GM23338 (cell line): ENCODE data around the gene VEGFA. TPM values are rescaled to one million over a fixed set of nuclear protein-coding genes. Genes with fewer than 3 reads are reported as not detected.

Experiments used
- ATAC-seq: fragments of 200-7000 bp; cut with Tn5 transposase; 3 replicates; pipeline ENCODE4 v1.9.1; 2020
- DNase-seq: peaks from one replicate; pipeline ENCODE4 v3.0.0-alpha.2; 2015; ENCODE audit warnings: low spot score
- H2AFZ ChIP-seq: fragments of 200-600 bp; sonication (generic); 2 replicates; pipeline ENCODE4 v1.8.0; 2016; ENCODE audit warnings: antibody characterized with exemption, mild to moderate bottlenecking, moderate library complexity
- H3F3A ChIP-seq: fragments of 200-600 bp; sonication (generic); replicated peaks from 2 replicates; pipeline ENCODE4 v1.8.0; 2017; ENCODE audit warnings: antibody characterized with exemption, mixed run types, low read depth
- H3K27ac ChIP-seq: fragments of 200-600 bp; sonication (generic); 2 replicates; pipeline ENCODE4 v1.6.1; 2016; ENCODE audit warnings: low read depth
- H3K27me3 ChIP-seq: fragments of 200-600 bp; sonication (generic); 2 replicates; pipeline ENCODE4 v1.8.0; 2016; ENCODE audit warnings: mild to moderate bottlenecking, mixed run types, moderate library complexity; ENCODE audit not compliant: insufficient read depth
- H3K36me3 ChIP-seq: fragments of 200-600 bp; sonication (generic); 2 replicates; pipeline ENCODE4 v1.8.0; 2016; ENCODE audit warnings: mild to moderate bottlenecking; ENCODE audit not compliant: insufficient read depth
- H3K4me1 ChIP-seq: fragments of 200-600 bp; sonication (generic); 2 replicates; pipeline ENCODE4 v1.8.0; 2016; ENCODE audit warnings: mild to moderate bottlenecking, moderate library complexity; ENCODE audit not compliant: insufficient read depth
- H3K4me2 ChIP-seq: fragments of 200-600 bp; sonication (generic); 2 replicates; pipeline ENCODE4 v1.7.1; 2017; ENCODE audit warnings: mixed run types
- H3K4me3 ChIP-seq: fragments of 200-600 bp; sonication (generic); 2 replicates; pipeline ENCODE4 v1.6.1; 2016; ENCODE audit warnings: mixed run types
- H3K79me2 ChIP-seq: fragments of 200-600 bp; sonication (generic); replicated peaks from 2 replicates; pipeline ENCODE4 v1.8.0; 2017; ENCODE audit warnings: mild to moderate bottlenecking; ENCODE audit not compliant: insufficient read depth
- H3K9me2 ChIP-seq: fragments of 200-600 bp; sonication (generic); 2 replicates; pipeline ENCODE4 v1.8.0; 2017; ENCODE audit not compliant: insufficient read depth
- H4K20me1 ChIP-seq: fragments of 200-600 bp; sonication (generic); replicated peaks from 2 replicates; pipeline ENCODE4 v1.8.0; 2017; ENCODE audit warnings: mild to moderate bottlenecking; ENCODE audit not compliant: insufficient read depth
- H3K27ac Mint-ChIP-seq: 2 replicates; pipeline ENCODE4 v1.8.0; 2020; ENCODE audit warnings: inconsistent platforms, mild to moderate bottlenecking, moderate library complexity, mixed read lengths
- H3K27me3 Mint-ChIP-seq: 3 replicates; pipeline ENCODE4 v1.8.0; 2022; ENCODE audit warnings: low read depth, mild to moderate bottlenecking, moderate library complexity, mixed read lengths, inconsistent platforms; ENCODE audit not compliant: insufficient read depth, poor library complexity
- H3K36me3 Mint-ChIP-seq: 3 replicates; pipeline ENCODE4 v1.8.0; 2021; ENCODE audit warnings: low read depth, mild to moderate bottlenecking, inconsistent platforms, moderate library complexity, mixed read lengths
- H3K4me1 Mint-ChIP-seq: 3 replicates; pipeline ENCODE4 v1.8.0; 2020; ENCODE audit warnings: mild to moderate bottlenecking, inconsistent platforms, mixed read lengths
- H3K4me3 Mint-ChIP-seq: 3 replicates; pipeline ENCODE4 v1.8.0; 2021; ENCODE audit warnings: moderate library complexity, mild to moderate bottlenecking, inconsistent platforms, mixed read lengths
- H3K9me3 Mint-ChIP-seq: 3 replicates; pipeline ENCODE4 v1.8.0; 2020; ENCODE audit warnings: moderate library complexity, mild to moderate bottlenecking, inconsistent platforms, mixed read lengths
- CREB1 ChIP-seq: fragments of 250-450 bp; sonication (Bioruptor Pico); IDR thresholded peaks from 2 replicates; pipeline ENCODE4 v1.5.0; 2020; ENCODE audit warnings: low read depth, mild to moderate bottlenecking, moderate library complexity
- EZH2 ChIP-seq: fragments of 200-600 bp; sonication (generic); IDR thresholded peaks from one replicate; pipeline ENCODE4 v1.8.0; 2017; ENCODE audit warnings: antibody characterized with exemption, mild to moderate bottlenecking, low read depth; ENCODE audit not compliant: unreplicated experiment
- EZH2phosphoT487 ChIP-seq: fragments of 200-600 bp; sonication (generic); IDR thresholded peaks from one replicate; pipeline ENCODE4 v1.8.1; 2018; ENCODE audit warnings: antibody characterized with exemption; ENCODE audit not compliant: unreplicated experiment
- JUNB ChIP-seq: IDR thresholded peaks from one replicate; pipeline ENCODE4 v1.6.1; 2016; ENCODE audit warnings: antibody characterized with exemption; ENCODE audit not compliant: unreplicated experiment
- NANOG ChIP-seq: IDR thresholded peaks from 2 replicates; pipeline ENCODE4 v1.6.1; 2016; ENCODE audit warnings: antibody characterized with exemption, borderline replicate concordance
- POLR2AphosphoS5 ChIP-seq: IDR thresholded peaks from 2 replicates; pipeline ENCODE4 v1.6.1; 2016; ENCODE audit warnings: antibody characterized with exemption, low read depth
- STAT1 ChIP-seq: IDR thresholded peaks from one replicate; pipeline ENCODE4 v1.6.1; 2016; ENCODE audit warnings: antibody characterized with exemption; ENCODE audit not compliant: unreplicated experiment
- ZNF114 ChIP-seq: fragments of 250-450 bp; sonication (Bioruptor Pico); IDR thresholded peaks from 2 replicates; pipeline ENCODE4 v1.5.0; 2020; ENCODE audit warnings: mild to moderate bottlenecking, moderate library complexity
- ZNF331 ChIP-seq: fragments of 250-450 bp; sonication (Bioruptor Pico); IDR thresholded peaks from 2 replicates; pipeline ENCODE4 v1.5.0; 2020; ENCODE audit warnings: low read depth, mild to moderate bottlenecking, moderate library complexity
- ZNF462 ChIP-seq: fragments of 250-450 bp; sonication (Bioruptor Pico); IDR thresholded peaks from 2 replicates; pipeline ENCODE4 v1.5.0; 2020; ENCODE audit warnings: mild to moderate bottlenecking, moderate library complexity
- polyA plus RNA-seq: library from polyadenylated mRNA; unstranded; fragments of >200 nt; fragmentation: Nextera tagmentation; extraction: Ambion mirVana; gene quantifications from 2 replicates; pipeline ENCODE4 v1.2.1, GENCODE V29; 2016
- total RNA-seq: library from RNA; depleted of rRNA; stranded (reverse); fragments of >200 nt; shearing (Covaris generic); gene quantifications from 2 replicates; pipeline ENCODE4 v1.2.3, GENCODE V29; 2014
- TF ChIP-seq, protein P1 (sequence below), 2 experiments: fragments of 200-600 bp in 1 of 2; sonication (generic) in 1 of 2; conservative IDR thresholded peaks; 2 replicates each; pipeline versions ENCODE4 v1.5.1 to v1.6.1; 2016 to 2017; ENCODE audit warnings: antibody characterized with exemption in 2 of 2, low read depth in 2 of 2, mild to moderate bottlenecking in 2 of 2, moderate library complexity in 1 of 2
- TF ChIP-seq, protein P2 (sequence below): IDR thresholded peaks from one replicate; pipeline ENCODE4 v1.6.1; 2018; ENCODE audit warnings: antibody characterized with exemption; ENCODE audit not compliant: unreplicated experiment
- TF ChIP-seq, protein P3 (sequence below): IDR thresholded peaks from 2 replicates; pipeline ENCODE4 v1.6.1; 2016; ENCODE audit warnings: antibody characterized with exemption

Gene VEGFA
- total and polyA plus RNA-seq, 2 experiments from 2014 or later = 10.9 to 61.1 TPM

DNA sequence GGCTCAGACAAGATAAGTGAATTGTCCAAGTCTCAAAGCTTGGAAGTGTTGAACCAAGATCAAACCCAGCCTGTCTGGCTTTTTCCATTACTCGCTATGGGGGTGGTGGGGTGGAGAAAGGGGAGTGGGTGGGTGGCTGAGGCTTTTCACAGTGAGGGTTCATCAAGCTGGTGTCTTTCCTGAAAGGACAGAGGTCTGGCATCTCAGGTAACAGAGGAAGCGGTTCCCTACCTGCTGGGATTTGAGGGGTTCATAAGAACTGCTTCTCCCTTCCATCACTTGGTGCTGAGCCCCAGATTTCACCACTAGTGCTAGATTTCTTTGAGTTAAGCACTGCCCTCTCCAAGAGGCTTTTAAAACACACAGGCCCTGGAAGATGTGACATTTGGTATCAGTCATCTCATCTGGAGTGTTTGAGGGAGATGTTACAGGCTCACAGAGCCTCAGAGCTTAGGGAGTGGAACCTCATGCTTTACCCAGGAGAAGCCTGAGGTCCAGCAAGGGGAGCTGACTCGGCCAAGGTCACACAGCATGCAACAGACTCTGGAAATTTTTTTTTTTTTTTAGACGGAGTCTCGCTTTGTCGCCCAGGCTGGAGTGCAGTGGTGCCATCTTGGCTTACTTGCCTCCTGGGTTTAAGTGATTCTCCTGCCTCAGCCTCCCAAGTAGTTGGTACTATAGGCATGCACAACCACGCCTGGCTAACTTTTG, 6.0 kb upstream of the VEGFA start:
- DNase-seq (no peak), ATAC-seq (no peak)
- no peak overlapping the region for H3K27ac Mint-ChIP-seq
- TF ChIP-seq JUNB (no peak), POLR2AphosphoS5 (no peak), EZH2phosphoT487 (no peak), NANOG (no peak), EZH2 (no peak), ZNF114 (CRISPR knock-in tag) (no peak), STAT1 (no peak), ZNF462 (CRISPR knock-in tag) (no peak), CREB1 (CRISPR knock-in tag) (no peak), ZNF331 (no peak)
- TF ChIP-seq, protein P1, sequence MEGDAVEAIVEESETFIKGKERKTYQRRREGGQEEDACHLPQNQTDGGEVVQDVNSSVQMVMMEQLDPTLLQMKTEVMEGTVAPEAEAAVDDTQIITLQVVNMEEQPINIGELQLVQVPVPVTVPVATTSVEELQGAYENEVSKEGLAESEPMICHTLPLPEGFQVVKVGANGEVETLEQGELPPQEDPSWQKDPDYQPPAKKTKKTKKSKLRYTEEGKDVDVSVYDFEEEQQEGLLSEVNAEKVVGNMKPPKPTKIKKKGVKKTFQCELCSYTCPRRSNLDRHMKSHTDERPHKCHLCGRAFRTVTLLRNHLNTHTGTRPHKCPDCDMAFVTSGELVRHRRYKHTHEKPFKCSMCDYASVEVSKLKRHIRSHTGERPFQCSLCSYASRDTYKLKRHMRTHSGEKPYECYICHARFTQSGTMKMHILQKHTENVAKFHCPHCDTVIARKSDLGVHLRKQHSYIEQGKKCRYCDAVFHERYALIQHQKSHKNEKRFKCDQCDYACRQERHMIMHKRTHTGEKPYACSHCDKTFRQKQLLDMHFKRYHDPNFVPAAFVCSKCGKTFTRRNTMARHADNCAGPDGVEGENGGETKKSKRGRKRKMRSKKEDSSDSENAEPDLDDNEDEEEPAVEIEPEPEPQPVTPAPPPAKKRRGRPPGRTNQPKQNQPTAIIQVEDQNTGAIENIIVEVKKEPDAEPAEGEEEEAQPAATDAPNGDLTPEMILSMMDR (conservative IDR thresholded peaks at IDR 0.05; ENCODE audit: low read depth in 2 of 2) = no peak
- TF ChIP-seq, protein P2, sequence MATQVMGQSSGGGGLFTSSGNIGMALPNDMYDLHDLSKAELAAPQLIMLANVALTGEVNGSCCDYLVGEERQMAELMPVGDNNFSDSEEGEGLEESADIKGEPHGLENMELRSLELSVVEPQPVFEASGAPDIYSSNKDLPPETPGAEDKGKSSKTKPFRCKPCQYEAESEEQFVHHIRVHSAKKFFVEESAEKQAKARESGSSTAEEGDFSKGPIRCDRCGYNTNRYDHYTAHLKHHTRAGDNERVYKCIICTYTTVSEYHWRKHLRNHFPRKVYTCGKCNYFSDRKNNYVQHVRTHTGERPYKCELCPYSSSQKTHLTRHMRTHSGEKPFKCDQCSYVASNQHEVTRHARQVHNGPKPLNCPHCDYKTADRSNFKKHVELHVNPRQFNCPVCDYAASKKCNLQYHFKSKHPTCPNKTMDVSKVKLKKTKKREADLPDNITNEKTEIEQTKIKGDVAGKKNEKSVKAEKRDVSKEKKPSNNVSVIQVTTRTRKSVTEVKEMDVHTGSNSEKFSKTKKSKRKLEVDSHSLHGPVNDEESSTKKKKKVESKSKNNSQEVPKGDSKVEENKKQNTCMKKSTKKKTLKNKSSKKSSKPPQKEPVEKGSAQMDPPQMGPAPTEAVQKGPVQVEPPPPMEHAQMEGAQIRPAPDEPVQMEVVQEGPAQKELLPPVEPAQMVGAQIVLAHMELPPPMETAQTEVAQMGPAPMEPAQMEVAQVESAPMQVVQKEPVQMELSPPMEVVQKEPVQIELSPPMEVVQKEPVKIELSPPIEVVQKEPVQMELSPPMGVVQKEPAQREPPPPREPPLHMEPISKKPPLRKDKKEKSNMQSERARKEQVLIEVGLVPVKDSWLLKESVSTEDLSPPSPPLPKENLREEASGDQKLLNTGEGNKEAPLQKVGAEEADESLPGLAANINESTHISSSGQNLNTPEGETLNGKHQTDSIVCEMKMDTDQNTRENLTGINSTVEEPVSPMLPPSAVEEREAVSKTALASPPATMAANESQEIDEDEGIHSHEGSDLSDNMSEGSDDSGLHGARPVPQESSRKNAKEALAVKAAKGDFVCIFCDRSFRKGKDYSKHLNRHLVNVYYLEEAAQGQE = no peak
- TF ChIP-seq, protein P3, sequence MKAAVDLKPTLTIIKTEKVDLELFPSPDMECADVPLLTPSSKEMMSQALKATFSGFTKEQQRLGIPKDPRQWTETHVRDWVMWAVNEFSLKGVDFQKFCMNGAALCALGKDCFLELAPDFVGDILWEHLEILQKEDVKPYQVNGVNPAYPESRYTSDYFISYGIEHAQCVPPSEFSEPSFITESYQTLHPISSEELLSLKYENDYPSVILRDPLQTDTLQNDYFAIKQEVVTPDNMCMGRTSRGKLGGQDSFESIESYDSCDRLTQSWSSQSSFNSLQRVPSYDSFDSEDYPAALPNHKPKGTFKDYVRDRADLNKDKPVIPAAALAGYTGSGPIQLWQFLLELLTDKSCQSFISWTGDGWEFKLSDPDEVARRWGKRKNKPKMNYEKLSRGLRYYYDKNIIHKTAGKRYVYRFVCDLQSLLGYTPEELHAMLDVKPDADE = no peak
- H3K36me3 Mint-ChIP-seq = no peaks in the 10 kb centered on the region
- H3K27me3 ChIP-seq = no peaks in the 10 kb centered on the region
- peaks cover 21% of the 10 kb centered on the region for H3K4me1 ChIP-seq
- no peaks in the 10 kb centered on the region for H3K9me3 Mint-ChIP-seq
- no peak overlapping the region for H2AFZ ChIP-seq
- H3K4me3 ChIP-seq = no peak overlapping the region
- H3K4me1 Mint-ChIP-seq = peaks cover 29% of the 10 kb centered on the region
- no peak overlapping the region for H3K4me3 Mint-ChIP-seq
- no peak overlapping the region for H3K27ac ChIP-seq
- H3K36me3 ChIP-seq = no peaks in the 10 kb centered on the region
- H3K4me2 ChIP-seq = no peak overlapping the region
- peaks cover 9% of the 10 kb centered on the region for H3K27me3 Mint-ChIP-seq
- H3K79me2 ChIP-seq = no peaks in the 10 kb centered on the region
- H3K9me2 ChIP-seq = 0 out of 2 replicates have a peak, but pooled peaks cover 3% of the 10 kb centered on the region
- H3F3A ChIP-seq = no peaks in the 10 kb centered on the region
- no peaks in the 10 kb centered on the region for H4K20me1 ChIP-seq
